ENCODE results near the gene CEMIP2.

DNA sequence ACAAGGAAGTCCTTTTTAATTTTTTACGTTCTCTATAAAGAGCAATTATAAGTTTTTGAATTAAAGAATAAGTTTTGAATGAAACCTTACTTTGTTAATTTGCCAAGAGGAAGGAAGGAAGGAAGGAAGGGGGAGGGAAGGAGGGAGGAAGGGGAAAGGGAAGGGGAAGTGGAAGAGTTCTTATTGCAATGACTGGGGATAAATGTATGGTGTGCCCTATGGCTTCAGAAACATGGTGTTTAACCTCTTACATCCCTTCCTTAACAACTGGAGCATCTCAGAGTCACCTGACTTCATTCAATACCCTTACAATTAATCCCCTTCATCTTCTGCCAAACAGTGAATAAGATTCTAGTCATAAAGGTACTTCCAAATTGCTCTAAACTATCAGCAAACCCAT is 16.0 kb downstream of the CEMIP2 start:
- TF ChIP-seq EZH2 (IDR thresholded peaks at IDR 0.05; ENCODE audit: low read length, missing control alignments): no peak
- TF ChIP-seq, protein P1, sequence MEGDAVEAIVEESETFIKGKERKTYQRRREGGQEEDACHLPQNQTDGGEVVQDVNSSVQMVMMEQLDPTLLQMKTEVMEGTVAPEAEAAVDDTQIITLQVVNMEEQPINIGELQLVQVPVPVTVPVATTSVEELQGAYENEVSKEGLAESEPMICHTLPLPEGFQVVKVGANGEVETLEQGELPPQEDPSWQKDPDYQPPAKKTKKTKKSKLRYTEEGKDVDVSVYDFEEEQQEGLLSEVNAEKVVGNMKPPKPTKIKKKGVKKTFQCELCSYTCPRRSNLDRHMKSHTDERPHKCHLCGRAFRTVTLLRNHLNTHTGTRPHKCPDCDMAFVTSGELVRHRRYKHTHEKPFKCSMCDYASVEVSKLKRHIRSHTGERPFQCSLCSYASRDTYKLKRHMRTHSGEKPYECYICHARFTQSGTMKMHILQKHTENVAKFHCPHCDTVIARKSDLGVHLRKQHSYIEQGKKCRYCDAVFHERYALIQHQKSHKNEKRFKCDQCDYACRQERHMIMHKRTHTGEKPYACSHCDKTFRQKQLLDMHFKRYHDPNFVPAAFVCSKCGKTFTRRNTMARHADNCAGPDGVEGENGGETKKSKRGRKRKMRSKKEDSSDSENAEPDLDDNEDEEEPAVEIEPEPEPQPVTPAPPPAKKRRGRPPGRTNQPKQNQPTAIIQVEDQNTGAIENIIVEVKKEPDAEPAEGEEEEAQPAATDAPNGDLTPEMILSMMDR (conservative IDR thresholded peaks at IDR 0.05 in 1 of 2, IDR thresholded peaks at IDR 0.05 in 1 of 2; ENCODE audit: low read depth in 1 of 2, low read length in 2 of 2): no peak

All from fibroblast of lung (primary cell).